ENCODE results near the gene ZNF668. TPM values are rescaled to one million over a fixed set of nuclear protein-coding genes. Genes with fewer than 3 reads are reported as not detected.

The ZNF668 gene
- total and polyA plus RNA-seq, 2 of the 8 experiments (the other 6 are each of a cell fraction or from before 2014, with no cell fraction given) = 14.0 to 14.3 TPM

GRCh38 chr16:31099860-31100638 is 26.0 kb upstream of the ZNF668 start:
- Histone ChIP-seq H2BK20ac (ENCODE audit: low read length) (no peak overlapping the region), H3K4ac (replicated peaks; ENCODE audit: insufficient read length, low read depth, low read length) (no peak overlapping the region), H3K27me3 (replicated peaks in 1 of 4; ENCODE audit: control insufficient read depth in 3 of 4, extremely low read depth in 1 of 4, insufficient read depth in 3 of 4, low read length in 3 of 4) (0 out of 7 replicates have a peak, but pooled peaks cover 0 to 2% (median 0%) of the 10 kb centered on the region in 4 experiments), H3K23me2 (ENCODE audit: low read depth, low read length) (no peaks in the 10 kb centered on the region), H2BK12ac (ENCODE audit: low read depth, low read length) (no peak overlapping the region), H3K4me1 (replicated peaks in 1 of 4; ENCODE audit: control insufficient read depth in 3 of 4, insufficient read depth in 4 of 4, low read length in 3 of 4) (no peaks in the 10 kb centered on the region), H3K9ac (replicated peaks in 1 of 4; ENCODE audit: extremely low read depth in 1 of 4, low read depth in 3 of 4, low read length in 3 of 4) (no peak overlapping the region), H4K5ac (ENCODE audit: insufficient read length, low read depth, low read length) (no peak overlapping the region), H4K8ac (ENCODE audit: extremely low read depth, insufficient read depth, low read length) (no peak overlapping the region), H3K18ac (ENCODE audit: extremely low read depth, low read length) (no peak overlapping the region), H3K79me1 (ENCODE audit: low read depth, low read length) (no peaks in the 10 kb centered on the region), H2BK5ac (ENCODE audit: low read depth, low read length) (no peak overlapping the region), H4K20me1 (replicated peaks in 1 of 2; ENCODE audit: control insufficient read depth in 1 of 2, insufficient read depth in 2 of 2, low read length in 2 of 2) (no peaks in the 10 kb centered on the region), H2AFZ (ENCODE audit: low read length) (no peak overlapping the region), H3K4me3 (ENCODE audit: extremely low read depth in 1 of 4, insufficient read depth in 2 of 4, low read depth in 3 of 4, low read length in 4 of 4) (no peak overlapping the region), H2BK15ac (ENCODE audit: low read length) (no peak overlapping the region), H4K91ac (replicated peaks; ENCODE audit: insufficient read length, low read length) (no peak overlapping the region), H2BK120ac (replicated peaks; ENCODE audit: low read depth, low read length) (no peak overlapping the region), H3K14ac (ENCODE audit: insufficient read length) (no peak overlapping the region), H3K4me2 (ENCODE audit: insufficient read depth in 1 of 2, low read depth in 2 of 2, low read length in 2 of 2) (no peak overlapping the region), H2AK5ac (ENCODE audit: low read depth, low read length) (0 out of 2 replicates have a peak overlapping the region, but pooled peaks have one; percentile 67), H3K23ac (ENCODE audit: insufficient read length) (no peak overlapping the region), H3K27ac (ENCODE audit: low read depth, low read length) (no peak overlapping the region), H3K9me3 (ENCODE audit: insufficient read depth in 2 of 2, low read depth in 1 of 2, low read length in 1 of 2) (no peaks in the 10 kb centered on the region), H3K56ac (replicated peaks; ENCODE audit: insufficient read length, low read depth, low read length) (no peak overlapping the region), H3K36me3 (ENCODE audit: control insufficient read depth in 2 of 4, insufficient read depth in 4 of 4, low read length in 3 of 4) (no peaks in the 10 kb centered on the region), H3K79me2 (ENCODE audit: control insufficient read depth in 1 of 2, insufficient read depth in 2 of 2, low read length in 2 of 2) (no peaks in the 10 kb centered on the region)
- 63% methylated on average over 4 of the region's 4 CpGs; no CpG with 5 or more reads in 1 of the 2 experiments for WGBS, 2 experiments (ENCODE audit: extremely low coverage in 1 of 2, insufficient coverage in 1 of 2, insufficient read length in 1 of 2, insufficient replicate concordance in 2 of 2, low coverage in 1 of 2, low lambda C conversion rate in 2 of 2, missing lambda C conversion rate in 1 of 2)
- DNase-seq (ENCODE audit: low read depth in 1 of 2, low spot score in 2 of 2) = no peak
- POLR2A ChIA-PET (ENCODE audit: partially characterized antibody) = interaction anchor here (0.7 to 3.0 kb wide), 8 partner anchors 10 to 80 kb away, joined by 3 to 16 read pairs (median 6); partner anchors contain the start of genes FUS, KAT8, ZNF646 and ZNF668
- CTCF ChIA-PET (ENCODE audit: partially characterized antibody) = interaction anchor here (0.6 to 1.9 kb wide), 10 partner anchors 11 to 345 kb away, joined by 3 to 7 read pairs (median 3); partner anchors contain the start of gene KAT8
- FAIRE-seq = no peak
- no peak for TF ChIP-seq TEAD4 (IDR thresholded peaks at IDR 0.05; ENCODE audit: low read depth, low read length)
- no peak for TF ChIP-seq POLR2AphosphoS5 (IDR thresholded peaks at IDR 0.05; ENCODE audit: low read depth, low read length)
- no peak for TF ChIP-seq CTBP2 (IDR thresholded peaks at IDR 0.05; ENCODE audit: borderline replicate concordance, insufficient read depth, insufficient read length, low read length)
- TF ChIP-seq KDM1A (IDR thresholded peaks at IDR 0.05; ENCODE audit: borderline replicate concordance, low read length) = no peak
- no peak for TF ChIP-seq CHD1 (IDR thresholded peaks at IDR 0.05; ENCODE audit: low read depth, low read length)
- TF ChIP-seq TAF1 (IDR thresholded peaks at IDR 0.05; ENCODE audit: low read depth, low read length) = no peak
- no peak for TF ChIP-seq CEBPB (IDR thresholded peaks at IDR 0.05; ENCODE audit: low read depth, low read length)
- TF ChIP-seq KDM5A (IDR thresholded peaks at IDR 0.05; ENCODE audit: low read length) = no peak
- no peak for TF ChIP-seq MAFK (IDR thresholded peaks at IDR 0.05; ENCODE audit: low read depth, low read length)
- no peak for TF ChIP-seq JUND (IDR thresholded peaks at IDR 0.05; ENCODE audit: low read length)
- no peak for TF ChIP-seq ZNF274 (IDR thresholded peaks at IDR 0.05; ENCODE audit: borderline replicate concordance, extremely low read depth, low read length)
- no peak for TF ChIP-seq POU5F1 (IDR thresholded peaks at IDR 0.05; ENCODE audit: low read depth, low read length)
- no peak for TF ChIP-seq FOSL1 (IDR thresholded peaks at IDR 0.05; ENCODE audit: insufficient read depth, low read depth, low read length)
- TF ChIP-seq RFX5 (IDR thresholded peaks at IDR 0.05; ENCODE audit: borderline replicate concordance, low read depth, low read length) = no peak
